HG03457 (cell line): ENCODE data around the gene GBE1.

Experiments
- ATAC-seq: cut with Tn5 transposase; IDR thresholded peaks from one replicate; pipeline ENCODE4 v1.9.1; 2021; ENCODE audit warnings: moderate number of reproducible peaks; ENCODE audit not compliant: unreplicated experiment

GBE1 gene

GRCh38 chr3:81477740-81478139 lies 283.7 kb downstream of the GBE1 start:
- no peak for ATAC-seq

DNA sequence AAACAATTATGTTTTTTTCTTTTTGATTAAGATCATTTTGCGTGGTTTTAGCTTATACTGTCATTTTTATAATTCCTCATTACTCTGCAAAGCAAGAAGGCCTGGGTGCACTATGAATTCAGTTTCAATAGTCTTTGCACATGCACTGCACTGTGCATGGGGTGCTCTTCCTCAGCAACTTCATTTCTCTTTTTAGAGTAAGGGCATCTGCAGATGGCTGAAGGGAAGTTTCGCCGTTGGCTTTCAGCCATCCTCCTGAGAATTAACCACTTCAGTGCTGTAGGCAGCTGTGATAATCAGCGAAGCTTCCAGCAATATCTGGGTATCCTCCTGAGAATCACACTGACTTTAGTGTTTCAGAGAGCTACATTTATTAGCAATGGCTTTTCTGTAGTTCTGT lies 284.8 kb downstream of the GBE1 start:
- no peak for ATAC-seq

GRCh38 chr3:81472600-81473362 lies 288.7 kb downstream of the GBE1 start:
- ATAC-seq: no peak

- ATAC-seq: no peak
Measured at GRCh38 chr3:81470524-81471278, 290.7 kb downstream of the GBE1 start.

- no peak for ATAC-seq
Measured at GRCh38 chr3:81468391-81468790, 293.1 kb downstream of the GBE1 start.

DNA sequence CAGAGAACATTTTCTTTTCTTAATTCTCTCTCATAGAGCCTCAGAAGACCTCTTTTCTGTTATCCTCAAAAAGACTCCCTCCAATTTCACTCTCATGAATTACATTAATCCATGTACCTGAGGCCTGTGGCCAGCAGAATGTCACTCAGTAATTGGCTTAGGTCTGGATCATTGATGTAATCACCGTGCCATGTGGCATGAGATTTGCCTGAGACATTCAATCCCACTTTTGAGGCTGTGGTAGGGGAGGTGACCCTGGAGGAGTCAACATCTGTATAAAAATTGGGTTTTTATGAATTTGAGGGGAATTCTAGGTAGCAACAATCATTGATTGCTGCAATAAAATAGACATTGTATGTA lies 295.3 kb downstream of the GBE1 start:
- ATAC-seq: no peak

- no peak for ATAC-seq
Measured at GRCh38 chr3:81465510-81466200, 295.8 kb downstream of the GBE1 start.

DNA sequence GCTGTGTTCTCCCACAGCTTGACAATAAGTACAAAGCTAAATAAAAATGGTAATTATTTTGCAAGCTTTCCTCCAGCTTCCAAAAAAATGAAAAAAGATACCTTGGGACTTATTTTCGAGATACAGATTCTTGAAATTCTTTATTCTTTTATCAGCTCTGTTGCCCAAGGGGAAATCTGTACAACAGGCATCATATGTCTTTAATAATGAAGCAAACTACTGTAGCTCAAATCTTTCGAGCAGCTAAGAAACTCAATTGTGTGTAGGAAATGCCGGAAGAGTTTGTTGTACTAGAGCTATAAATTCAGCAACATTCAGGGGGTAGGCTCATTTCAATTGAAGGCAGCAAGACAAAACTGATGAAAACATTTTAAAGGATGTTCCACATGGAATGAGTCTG lies 297.7 kb downstream of the GBE1 start:
- no peak for ATAC-seq

DNA sequence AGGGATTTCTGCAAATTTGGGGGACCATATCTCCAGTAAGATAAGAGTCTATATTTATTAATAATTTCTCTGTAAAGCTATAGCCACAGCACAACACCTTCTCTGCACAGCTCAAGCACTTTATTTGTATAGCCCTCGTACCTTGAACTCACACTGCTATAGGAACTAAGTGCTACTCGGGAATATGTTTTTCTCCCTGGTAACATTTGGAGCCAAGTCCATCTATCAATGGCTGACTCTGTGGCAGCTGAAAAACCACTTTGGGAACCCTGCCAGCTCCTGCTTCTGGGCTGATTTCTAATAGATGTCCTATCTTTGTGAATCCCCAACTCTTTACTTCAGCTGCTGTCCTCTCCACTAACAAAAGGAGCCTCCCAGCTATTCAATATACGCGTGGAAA lies 298.5 kb downstream of the GBE1 start:
- ATAC-seq: no peak

GRCh38 chr3:81459733-81460132 lies 301.7 kb downstream of the GBE1 start:
- ATAC-seq: no peak

DNA sequence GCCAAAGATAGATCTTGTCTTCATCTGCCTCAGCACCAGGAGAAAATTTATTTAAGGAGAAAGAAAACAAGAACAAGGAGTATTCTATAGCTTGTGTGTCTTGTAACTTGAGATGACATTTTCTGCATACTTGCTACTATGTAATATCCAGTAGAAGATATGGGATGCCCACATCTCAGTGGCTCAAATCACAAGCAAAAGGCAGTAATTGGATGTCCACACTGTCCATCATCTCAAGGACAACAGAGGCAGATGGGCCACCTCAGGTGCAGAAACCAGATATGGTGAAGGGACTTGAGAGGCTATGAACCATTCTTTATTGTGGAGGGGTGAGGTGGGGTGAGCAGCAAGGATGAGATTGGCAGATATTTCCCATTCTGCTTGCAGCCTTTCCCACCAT lies 309.0 kb downstream of the GBE1 start:
- no peak for ATAC-seq

GRCh38 chr3:81451611-81452010 lies 309.8 kb downstream of the GBE1 start:
- no peak for ATAC-seq

DNA sequence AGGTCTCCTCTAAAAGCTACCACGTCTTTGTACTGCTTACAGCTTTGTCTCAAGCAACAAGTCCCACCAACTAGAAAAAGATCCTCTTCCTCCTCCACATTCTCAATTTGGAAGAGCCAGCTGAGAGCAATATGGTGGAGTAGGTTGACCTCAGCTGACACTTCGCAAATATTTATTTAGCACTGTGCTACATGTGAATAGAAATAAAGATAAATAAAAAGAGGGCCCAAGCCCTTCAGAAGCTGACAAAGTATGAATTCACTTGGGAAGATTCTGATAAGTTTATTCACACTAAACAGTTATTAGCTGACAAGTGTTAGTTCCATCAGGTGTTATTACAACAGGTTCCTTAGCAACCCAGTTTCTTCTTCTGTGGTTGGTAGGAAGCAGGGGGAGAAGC lies 310.3 kb downstream of the GBE1 start:
- no peak for ATAC-seq

DNA sequence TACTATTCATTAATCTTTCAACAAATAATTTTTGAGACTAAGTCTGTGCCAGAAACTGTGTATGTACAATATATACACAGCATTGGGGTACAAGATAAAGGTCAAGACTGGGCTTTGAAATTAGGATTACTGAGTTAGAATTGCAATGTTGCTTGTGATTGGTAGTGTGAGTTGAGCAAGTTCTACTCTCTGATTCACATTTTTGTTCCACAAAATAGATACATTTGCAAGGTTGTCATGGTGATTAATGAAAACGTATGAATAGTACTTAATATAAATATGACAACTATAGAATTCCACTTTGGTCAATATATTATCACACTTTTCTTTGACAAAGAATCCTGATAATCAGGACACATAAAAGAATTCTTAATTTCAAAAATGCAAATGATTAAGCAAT lies 314.6 kb downstream of the GBE1 start:
- ATAC-seq: no peak

GRCh38 chr3:81445712-81446111 lies 315.7 kb downstream of the GBE1 start:
- no peak for ATAC-seq

GRCh38 chr3:81444817-81445460 lies 316.5 kb downstream of the GBE1 start:
- ATAC-seq: no peak

- ATAC-seq: no peak
Measured at GRCh38 chr3:81443958-81444357, 317.5 kb downstream of the GBE1 start.

DNA sequence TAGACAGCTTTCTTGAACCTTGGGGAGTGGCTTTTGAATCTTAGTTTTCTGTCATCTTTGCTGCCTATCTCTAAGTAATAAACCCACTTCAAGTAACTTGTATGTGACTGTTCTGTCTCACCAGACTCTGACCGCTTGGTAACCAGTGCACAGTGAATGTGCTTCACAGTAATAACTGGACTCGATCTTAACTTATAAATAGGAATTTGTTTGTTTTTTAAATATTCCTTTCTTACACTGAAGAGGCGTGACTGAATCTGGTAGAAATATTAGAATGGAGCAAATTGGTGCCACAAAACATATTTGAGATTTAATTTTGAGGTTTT lies 318.0 kb downstream of the GBE1 start:
- ATAC-seq: no peak

DNA sequence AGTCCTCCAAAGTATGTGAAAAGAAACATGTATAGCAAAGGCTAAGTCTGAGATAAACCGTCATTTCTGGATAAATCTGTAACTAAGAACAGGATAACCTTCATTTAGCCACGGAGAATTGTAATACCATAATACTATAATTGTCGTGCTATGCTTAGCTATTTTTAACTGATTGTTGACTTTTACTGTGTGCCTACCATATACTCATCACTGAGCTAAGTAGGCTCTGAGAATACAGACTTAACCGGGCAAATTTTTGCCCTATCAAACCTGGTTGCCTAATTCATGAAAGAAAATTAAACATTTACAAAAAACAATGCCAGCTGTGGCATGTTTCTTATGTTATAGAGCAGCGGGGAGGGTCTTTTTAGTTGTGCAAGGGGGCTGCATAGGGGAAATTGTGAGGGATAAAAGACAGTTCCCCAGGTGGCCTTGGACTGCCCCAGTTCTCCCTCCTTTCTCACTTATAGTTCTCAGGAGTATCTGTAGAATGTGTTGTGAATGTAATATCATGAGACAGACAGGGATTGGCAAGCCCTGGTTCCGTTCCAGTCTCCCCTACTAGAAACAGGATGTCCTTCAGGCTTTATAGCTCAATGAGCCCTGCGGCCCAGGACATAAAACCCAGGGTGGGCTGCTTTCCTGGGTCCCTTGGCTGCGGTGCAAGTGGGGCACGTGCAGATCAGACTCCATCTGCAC lies 318.5 kb downstream of the GBE1 start:
- no peak for ATAC-seq

GRCh38 chr3:81440661-81441060 lies 320.8 kb downstream of the GBE1 start:
- no peak for ATAC-seq
